Measurements from ENCODE around the gene NMNAT2.

GRCh38 chr1:183366116-183366515 lies 52.1 kb downstream of the NMNAT2 start:
- no peak for TF ChIP-seq CTCF (conservative IDR thresholded peaks at IDR 0.05; ENCODE audit: low read length)
- no peak for TF ChIP-seq EZH2phosphoT487 (IDR thresholded peaks at IDR 0.05; ENCODE audit: borderline replicate concordance, low read depth, low read length)

All from OCI-LY7 (cell line).